Stimulated activated CD8-positive, alpha-beta memory T cell treated with anti-CD3 and anti-CD28 coated beads, Interleukin-7, amount 100 ng/mL, for 1 hour (primary cell): ENCODE data around the gene FHL5.
"Not testable (repeated sequence)": the region's sequence is repeated elsewhere in the genome, so short reads cannot be mapped to it uniquely, and the experiment has no call there.

ENCODE experiments used
- DNase-seq, 2 donors: peaks; one replicate each; pipeline ENCODE4 v3.0.0-alpha.2; 2020; ENCODE audit warnings: low read depth in 2 of 2

The FHL5 gene

GRCh38 chr6:96610019-96610418 lies 47.1 kb downstream of the FHL5 start:
- DNase-seq: no peak

DNA sequence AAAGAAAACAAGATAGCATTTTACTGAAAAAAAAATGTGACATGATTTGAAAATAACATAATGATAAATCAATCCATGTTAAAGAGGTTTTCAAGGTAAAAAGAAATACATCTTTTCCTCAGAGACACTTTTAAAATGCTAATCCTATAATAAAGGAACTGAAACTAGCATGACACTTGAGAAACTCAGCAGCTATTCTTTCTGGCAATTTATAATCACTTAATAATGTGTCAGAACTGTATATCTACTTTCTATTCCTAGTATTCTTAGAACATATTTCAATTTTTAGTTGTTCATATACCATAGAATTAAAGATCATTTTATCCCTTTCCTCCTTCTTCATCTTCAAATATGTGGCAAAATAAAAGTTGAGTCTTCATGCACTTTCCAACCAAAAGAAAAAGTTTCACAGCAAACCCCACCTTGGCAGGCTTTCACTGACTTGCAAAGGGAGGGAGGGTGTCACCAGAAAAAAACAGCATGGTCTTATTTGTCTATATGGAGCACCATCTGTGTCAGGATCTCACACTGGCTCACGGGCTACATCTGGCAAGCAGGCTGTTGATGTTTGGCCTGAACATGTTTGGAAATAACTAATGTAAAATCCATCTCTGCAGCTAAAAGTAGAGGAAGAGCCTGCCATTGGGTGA lies 48.5 kb downstream of the FHL5 start:
- no peak for DNase-seq

GRCh38 chr6:96613291-96613999 lies 50.5 kb downstream of the FHL5 start:
- no peak for DNase-seq

DNA sequence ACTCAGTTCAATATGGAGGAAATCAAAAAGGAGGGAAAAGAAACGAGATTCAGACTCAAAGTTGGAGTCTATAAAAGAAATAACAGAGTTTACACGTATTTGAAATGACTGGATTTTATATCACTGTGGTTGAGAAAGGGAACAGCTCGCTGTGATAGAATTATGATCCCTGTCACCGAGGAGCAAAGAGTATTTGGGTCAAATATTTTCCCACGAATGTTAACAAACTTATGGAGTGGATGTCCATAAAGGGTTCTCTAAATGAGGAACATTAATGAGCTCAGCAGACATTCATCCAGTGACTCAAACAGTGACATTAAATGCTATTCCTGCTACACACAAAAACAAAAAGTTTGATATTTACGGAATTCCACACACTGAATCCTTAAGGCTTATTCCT lies 57.9 kb downstream of the FHL5 start:
- DNase-seq: no peak

DNA sequence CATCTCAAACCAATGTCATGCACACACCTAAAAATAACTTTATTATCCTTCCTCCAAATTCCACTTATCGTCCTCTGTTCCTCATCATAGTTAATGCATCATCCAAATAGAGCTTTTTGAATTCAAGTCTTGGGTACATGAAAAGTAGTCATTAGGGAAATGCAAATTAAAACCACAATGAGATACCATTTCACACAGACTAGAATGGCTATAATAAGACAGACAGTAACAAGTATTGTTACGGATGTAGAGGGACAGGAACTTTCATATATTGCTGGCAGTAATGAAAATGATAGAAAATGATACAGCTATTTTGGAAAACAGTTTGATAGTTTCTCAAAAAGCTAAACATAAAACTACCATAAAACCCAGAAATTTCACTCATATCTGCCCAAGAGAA lies 59.1 kb downstream of the FHL5 start:
- no peak for DNase-seq

GRCh38 chr6:96624957-96625356 lies 62.0 kb downstream of the FHL5 start:
- DNase-seq: no peak

- DNase-seq: no peak
These were observed 63.9 kb downstream of the FHL5 start for GRCh38 chr6:96626759-96627364.

- no peak for DNase-seq
These were observed 68.3 kb downstream of the FHL5 start for GRCh38 chr6:96631248-96631647.

DNA sequence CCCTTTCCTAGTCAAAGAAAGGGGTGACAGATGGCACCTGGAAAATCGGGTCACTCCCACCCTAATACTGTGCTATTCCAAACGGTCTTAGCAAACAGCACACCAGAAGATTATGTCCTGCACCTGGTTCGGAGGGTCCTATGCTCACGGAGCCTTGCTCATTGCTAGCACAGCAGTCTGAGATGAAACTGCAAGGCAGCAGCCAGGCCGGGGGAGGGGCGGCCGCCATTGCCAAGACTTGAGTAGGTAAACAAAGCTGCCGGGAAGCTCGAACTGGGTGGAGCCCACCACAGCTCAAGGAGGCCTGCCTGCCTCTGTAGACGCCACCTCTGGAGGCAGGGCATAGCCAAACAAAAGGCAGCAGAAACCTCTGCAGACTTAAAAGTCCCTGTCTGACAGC lies 75.1 kb downstream of the FHL5 start:
- DNase-seq: not testable (repeated sequence)

DNA sequence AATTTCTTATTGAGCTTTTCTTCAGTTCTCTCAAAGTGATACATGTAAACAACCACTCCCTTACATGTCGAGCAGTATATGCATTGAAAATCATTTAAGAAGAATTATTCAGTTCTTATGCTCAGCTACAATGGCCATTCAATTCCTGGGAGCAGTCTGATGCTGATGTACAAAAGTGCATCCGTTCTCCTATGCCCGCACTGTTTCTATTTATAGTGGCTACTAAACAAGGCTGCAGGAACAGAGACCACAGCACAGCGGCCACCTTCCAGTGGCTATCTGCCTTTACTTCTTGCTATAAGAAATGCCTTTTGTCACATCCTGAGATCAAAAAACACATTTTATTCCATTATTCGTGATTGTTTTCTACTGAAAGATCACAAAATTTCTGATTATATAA lies 82.2 kb downstream of the FHL5 start:
- DNase-seq: no peak

DNA sequence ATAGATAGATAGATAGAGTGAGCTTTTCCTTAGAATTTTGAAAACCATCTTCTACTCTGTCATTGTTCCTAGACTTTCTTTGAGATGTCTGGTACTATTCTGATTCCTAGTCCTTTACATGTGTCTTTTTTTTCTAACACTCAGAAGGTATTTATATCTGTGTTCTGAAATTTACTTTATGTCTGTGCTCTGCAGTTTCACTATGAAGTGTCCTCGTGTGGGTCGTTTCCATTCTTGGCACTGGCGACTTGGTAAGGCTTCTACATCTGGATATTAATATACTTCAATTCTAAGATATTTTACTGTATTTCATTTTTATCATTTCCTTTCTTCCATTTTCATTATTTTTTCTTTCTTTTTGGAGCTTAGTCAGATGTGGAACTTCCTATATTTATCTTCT lies 87.0 kb downstream of the FHL5 start:
- DNase-seq: no peak

DNA sequence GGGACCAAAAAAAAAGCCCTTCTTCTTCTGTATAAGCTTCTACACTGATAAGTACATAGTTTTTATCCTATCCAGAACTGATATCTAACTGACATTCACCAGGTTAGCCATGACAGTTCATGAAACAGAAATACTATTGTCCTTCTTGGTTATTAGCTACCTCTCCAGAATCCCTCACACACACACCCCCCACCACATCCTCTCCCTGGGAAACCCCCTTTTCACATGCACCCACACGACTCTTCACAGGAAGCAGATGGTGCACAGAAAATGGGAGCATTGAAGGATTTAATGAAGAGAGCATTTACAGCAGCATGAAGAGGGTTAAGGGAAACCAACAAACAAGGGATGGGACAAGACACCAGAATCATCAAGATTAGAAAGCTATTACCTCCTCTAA lies 88.9 kb downstream of the FHL5 start:
- DNase-seq: no peak

- no peak for DNase-seq
These were observed 89.6 kb downstream of the FHL5 start for GRCh38 chr6:96652552-96652951.

- no peak for DNase-seq
These were observed 90.3 kb downstream of the FHL5 start for GRCh38 chr6:96653181-96653580.

DNA sequence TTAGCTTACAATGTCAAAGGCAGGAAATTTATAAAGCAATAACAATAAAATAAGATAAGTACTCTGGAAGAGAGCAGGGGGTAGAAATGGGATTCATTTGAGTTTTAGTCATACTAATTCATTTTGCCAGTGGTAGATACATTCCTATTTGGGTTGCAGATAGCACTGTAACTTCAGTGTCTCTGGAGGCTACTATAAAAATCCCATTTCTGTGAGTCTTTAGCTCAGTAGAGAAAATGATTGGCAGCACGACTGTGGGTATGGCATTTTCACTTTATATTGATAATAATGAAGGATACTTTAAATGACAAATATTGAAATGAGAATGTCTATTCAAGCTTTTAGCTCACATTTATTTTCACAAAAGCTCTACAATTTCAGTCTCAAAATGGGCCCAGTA lies 93.6 kb downstream of the FHL5 start:
- DNase-seq: no peak

- DNase-seq: no peak
These were observed 94.4 kb downstream of the FHL5 start for GRCh38 chr6:96657344-96657743.

DNA sequence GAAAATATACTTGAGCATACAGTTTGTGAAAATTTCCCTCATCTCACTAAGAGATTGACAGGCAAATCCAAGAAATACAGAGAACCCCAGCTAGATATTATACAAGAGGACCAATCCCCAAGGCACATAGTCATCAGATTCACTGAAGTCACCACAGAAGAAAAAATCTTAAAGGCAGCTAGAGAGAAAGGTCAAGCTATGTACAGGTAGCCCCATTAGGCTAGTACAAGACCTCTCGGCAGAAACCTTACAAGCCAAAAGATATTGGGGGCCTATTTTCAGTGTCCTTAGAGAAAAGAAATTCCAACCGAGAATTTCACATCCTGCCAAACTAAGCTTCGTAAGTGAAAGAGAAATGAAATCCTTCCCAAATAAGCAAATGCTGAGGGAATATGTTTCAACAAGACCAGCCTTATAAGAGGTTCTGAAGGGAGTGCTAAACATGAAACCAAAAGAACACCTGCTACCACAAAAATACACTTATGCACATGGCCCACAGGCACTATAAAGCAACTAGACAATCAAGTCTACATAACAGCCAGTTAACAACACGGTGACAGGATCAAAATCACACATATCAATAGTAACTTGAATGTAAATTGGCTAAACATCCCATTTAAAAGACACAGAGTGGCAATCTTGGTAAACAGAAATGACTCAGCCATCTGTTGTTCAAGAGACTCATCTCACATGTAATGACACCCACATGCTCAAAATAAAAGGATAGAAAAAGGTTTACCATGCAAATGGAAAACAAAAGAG lies 96.3 kb downstream of the FHL5 start:
- no peak for DNase-seq
